Activated CD4-positive, alpha-beta T cell treated with anti-CD3 and anti-CD28 coated beads for 24 hours (primary cell): ENCODE measurements around the gene TNNC1.

Experiments used
- DNase-seq, 2 donors: peaks; one replicate each; pipeline ENCODE4 v3.0.0-alpha.2; 2020; ENCODE audit warnings: low read depth in 2 of 2

TNNC1 gene

GRCh38 chr3:52484680-52485461, 31.0 kb upstream of the TNNC1 start:
- DNase-seq = no peak

DNA sequence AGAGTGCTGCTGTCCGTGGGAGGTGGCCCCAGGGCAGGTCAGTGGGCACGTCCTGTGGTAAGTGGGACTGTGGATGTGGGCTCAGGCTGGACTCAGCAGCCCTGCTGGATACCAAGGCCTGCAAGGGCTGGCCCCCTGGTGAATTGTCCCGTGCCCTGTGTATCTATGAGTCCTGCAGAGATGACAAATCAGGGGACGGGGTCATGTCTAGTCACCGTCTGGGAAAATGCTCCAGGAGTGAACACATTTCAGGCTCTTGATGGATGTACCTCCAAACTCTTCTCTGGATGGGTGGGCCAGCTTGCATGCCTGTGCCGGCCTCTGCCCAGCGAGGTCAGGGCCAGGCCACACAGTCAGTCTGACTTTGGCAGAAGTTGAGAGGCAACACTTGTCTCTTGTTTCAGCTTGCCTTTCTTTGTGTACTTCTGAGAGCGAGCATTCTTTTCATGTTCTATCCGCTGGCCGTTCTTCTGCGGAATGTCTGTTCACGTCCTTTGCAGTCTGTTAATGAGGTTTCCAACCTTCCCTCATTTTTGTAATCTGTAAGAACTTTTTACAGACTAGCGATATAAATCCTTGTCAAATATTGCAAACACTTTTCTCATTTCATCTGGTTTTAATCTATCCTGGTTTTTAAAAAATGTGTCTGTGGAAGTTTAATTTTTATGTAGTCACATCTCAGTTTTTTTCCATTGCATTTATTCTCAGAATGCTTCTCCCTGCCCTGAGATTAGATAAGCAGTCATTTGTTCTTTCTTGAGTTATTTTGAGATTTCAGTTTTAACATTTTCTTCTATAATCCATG, 29.9 kb upstream of the TNNC1 start:
- no peak for DNase-seq

- DNase-seq = no peak
Measured at GRCh38 chr3:52483081-52483480, 29.2 kb upstream of the TNNC1 start.

DNA sequence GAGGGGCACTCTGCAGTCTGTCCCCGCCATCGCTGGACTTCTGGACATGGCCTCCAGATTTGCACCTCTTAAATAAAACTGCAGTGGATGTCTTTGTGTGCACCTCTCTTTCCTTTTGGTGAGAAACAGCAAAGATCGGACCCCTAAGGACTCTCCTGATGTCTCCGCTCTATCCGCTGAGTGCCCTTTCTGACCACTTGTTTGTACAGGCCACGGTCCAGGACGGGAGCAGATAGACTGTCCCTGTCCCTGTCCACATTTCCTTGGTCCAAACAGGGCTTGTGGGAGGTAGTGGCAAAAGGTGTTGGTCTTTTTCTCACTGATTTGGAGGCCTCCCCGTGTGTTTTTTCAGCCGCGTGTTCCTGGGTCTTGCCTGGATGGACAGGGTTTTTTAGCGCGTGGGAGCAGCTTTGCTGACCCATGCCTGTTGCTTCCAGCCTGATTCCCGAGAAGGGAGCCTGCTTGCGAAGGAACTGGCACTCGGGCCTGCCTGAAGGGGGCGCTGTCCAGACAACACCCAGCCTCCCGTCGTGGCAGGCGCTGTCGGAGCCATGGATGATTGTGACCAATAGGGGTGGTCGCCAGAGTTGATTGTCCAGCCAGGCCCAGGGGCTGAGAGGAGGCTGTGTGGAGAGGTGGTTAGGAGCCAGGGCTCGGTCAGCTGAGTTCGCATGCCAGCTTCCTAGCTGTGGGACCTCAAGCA, 28.1 kb upstream of the TNNC1 start:
- DNase-seq = no peak

DNA sequence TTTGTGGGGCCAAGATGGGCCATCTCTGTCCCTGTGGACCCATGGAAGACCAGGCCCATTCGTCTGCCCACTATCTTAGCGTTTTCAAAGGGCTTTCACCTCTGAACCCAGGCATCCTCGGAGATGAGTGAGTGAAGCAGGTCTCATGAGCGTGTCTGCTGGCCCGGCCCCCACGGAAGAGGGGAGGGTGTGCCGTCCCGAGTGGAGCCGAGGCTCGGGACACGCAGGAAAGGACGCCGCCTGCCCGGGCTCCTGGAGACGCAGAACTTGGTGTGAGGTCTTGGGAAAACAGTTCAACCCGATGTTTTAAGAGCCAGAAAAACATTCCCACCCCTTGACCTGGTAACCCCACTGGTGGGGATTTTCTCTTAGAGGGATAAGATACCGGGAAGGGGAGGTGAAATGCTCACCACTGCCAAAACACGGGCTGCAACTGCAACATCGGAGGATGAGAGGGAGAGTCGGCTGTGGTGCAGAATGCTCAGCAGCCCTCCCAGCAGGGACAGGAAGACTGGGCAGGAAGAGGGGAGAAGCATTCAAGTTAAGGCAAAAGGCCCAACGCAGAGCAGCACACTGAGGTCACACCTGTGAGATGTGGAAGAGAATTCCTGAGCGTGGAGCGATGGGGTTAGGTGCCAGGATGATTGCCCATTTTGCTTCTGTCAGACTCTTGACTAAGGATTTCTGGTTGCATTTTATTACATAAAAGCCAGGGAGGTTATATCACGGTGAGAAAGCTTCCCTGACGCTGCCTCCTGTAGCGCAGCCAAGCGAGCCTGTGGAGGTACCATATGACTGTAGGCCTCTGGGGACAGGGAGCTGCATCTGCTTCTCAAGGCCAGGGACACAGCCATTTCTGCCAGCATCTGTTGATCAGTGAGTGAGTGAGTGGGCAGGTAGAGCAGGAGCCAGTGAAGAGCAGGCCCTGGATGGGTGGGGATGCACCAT, 27.2 kb upstream of the TNNC1 start:
- DNase-seq = no peak

DNA sequence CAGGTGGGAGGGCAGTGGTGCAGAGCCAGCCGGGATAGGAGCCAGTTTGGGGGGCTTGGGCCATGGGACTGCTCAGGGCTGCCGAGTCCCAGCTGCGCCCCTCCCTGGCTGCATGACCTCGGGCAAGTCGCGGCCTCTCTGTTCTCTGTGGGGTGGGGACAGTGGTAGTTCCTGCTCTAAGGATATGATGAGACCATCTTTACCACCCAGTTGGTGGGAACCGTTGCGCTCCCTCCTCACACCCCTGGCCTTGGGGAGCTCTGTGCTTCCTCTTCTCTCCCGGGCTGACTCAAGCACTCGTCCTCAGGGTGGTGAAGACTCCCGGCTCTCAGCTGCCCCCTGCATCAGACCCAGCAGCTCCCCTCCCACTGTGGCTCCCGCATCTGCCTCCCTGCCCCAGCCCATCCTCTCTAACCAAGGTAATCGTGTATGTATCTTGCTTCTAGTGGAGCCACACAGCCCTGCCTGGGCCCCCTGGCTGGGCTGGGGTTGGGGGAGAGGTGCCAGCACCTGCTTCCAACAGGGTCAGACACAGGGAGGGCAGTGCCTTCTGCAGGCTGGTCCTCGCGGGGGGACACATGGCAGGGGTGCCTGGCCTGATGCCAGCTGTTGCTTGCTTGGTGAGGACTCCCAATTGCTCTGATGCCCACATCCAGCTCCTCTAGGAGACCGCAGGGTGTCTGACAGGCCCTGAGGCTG, 26.2 kb upstream of the TNNC1 start:
- DNase-seq = no peak

GRCh38 chr3:52479037-52479876, 25.4 kb upstream of the TNNC1 start:
- DNase-seq = no peak

- no peak for DNase-seq
Measured at GRCh38 chr3:52477796-52478095, 23.9 kb upstream of the TNNC1 start.

GRCh38 chr3:52477076-52477795, 23.4 kb upstream of the TNNC1 start:
- DNase-seq = no peak

- DNase-seq = no peak
Measured at GRCh38 chr3:52473026-52473425, 19.2 kb upstream of the TNNC1 start.

GRCh38 chr3:52472239-52473000, 18.6 kb upstream of the TNNC1 start:
- no peak for DNase-seq

- DNase-seq = no peak
Measured at GRCh38 chr3:52471371-52472238, 17.8 kb upstream of the TNNC1 start.

DNA sequence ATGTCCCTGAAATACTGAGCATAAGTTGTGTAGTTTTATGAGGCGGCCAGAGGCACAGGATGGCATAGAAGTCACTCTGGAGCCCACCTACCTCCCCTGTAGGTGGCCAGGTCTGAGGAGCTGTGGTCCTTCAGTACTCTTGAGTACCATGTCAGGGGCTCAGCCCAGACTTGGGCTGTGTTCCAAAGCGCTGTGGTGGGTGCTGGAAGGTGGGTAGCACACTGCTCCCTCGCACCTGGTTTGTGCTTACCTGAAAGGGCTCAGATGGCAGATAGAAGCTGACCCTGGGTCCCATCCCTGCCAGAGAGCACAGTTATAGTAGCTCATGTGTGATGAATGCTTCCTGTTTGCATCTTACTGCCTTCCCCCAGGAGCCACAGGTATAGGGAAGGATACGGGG, 17.1 kb upstream of the TNNC1 start:
- no peak for DNase-seq

DNA sequence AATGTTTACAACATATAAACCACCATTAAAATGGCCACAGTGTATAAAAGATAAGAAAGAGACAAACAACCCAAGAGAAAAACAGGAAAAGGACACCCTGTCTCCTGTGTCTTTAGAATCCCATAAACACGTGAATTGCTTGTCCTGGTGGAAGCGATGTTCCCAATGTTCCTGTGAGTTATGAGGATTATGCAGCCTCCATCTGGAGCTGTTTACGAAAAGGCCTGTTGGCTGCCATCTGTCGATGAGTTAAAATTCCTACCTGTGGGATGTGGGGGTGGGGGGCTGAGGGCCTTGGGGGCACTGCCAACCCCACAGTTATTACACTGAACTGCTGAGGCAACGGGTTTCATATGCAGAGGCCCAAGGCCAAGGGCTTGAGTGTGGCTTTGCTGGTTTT, 15.2 kb upstream of the TNNC1 start:
- DNase-seq = no peak

DNA sequence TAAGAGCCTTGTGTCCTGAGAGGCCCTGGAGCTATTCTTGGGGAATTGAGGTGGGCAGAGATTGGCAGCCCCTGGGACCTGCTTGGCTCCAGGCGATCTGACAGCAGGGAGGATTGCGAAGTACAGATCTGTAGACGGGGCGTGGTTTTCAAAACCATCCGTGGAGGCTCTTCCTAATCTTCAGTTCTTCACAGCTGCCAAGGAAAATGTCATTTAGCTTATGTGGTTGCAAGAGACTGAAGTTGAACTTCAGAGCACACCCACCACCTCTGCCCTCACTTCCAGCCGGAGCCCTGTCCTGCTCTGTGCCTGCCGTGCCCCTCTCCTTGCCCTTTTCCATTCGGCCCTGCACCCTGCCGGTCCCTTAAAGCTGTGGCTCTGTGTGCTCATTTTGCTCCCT, 14.5 kb upstream of the TNNC1 start:
- no peak for DNase-seq

GRCh38 chr3:52463416-52463815, 9.6 kb upstream of the TNNC1 start:
- no peak for DNase-seq

DNA sequence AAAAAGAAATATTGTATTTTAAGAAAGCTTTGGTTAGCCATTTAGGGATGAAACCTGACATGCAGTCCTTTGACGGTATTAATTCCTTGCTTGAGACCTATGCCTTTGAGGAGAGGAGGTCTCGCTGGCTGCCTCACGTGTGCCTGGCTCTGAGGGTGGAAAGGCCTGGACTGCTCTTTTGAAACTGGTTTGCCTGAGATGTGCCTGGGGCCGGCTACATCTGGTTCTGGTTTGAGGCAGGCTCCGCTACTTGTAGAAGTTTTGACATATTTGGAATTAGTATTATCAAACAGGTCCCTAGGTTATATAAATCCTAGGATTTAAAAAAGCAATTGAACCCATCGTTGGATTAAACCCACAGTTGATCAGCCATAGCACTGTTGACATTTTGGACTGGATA, 8.0 kb upstream of the TNNC1 start:
- no peak for DNase-seq
